H1 (cell line): ENCODE data around the gene POLA2. TPM values are rescaled to one million over a fixed set of nuclear protein-coding genes. Genes with fewer than 3 reads are reported as not detected.

ENCODE experiments used
- ASH2L ChIP-seq: fragments of 200-600, 300-600 bp; sonication (generic); IDR thresholded peaks from one replicate; pipeline ENCODE4 v1.7.1; 2017; ENCODE audit warnings: low read length
- JUN ChIP-seq: IDR thresholded peaks from 2 replicates; pipeline ENCODE4 v1.6.1; 2011; ENCODE audit warnings: low read depth, mild to moderate bottlenecking, improper control_type of control experiment, low read length
- SUZ12 ChIP-seq: fragments of 200-600 bp; sonication (generic); IDR thresholded peaks from 2 replicates; pipeline ENCODE4 v1.6.1; 2012; ENCODE audit warnings: mild to moderate bottlenecking, inconsistent platforms, low read length, moderate library complexity, mixed read lengths
- polyA plus RNA-seq, 7 experiments: library from polyadenylated mRNA; depleted of rRNA in 3 of 7; stranded (reverse) in 5 of 7; unstranded in 2 of 7; fragments of >200 nt in 5 of 7; fragments of 200-250 nt in 2 of 7; gene quantifications; 1 replicate in 5 of 7; 2 replicates in 1 of 7; 4 replicates in 1 of 7; pipeline versions ENCODE4 v1.2.1 to v1.2.3, GENCODE V29; 2011 to 2013; ENCODE audit warnings: missing spikeins in 2 of 7, mixed read lengths in 2 of 7
- total RNA-seq: library from RNA; stranded (reverse); fragmentation: NEBNext Ultra II Directional; extraction: Animal tissue kit (Norgen Biotek cat#: 25700); gene quantifications from 2 replicates; pipeline ENCODE4 v1.2.1, GENCODE V29; 2021
- TF ChIP-seq, protein P1 (sequence below), 3 experiments: IDR thresholded peaks; 1 replicate in 2 of 3; 2 replicates in 1 of 3; pipeline versions ENCODE4 v1.5.1 to v1.6.1; 2011; ENCODE audit warnings: low read length in 3 of 3, mild to moderate bottlenecking in 3 of 3, inconsistent platforms in 2 of 3, low read depth in 1 of 3, moderate library complexity in 1 of 3; ENCODE audit not compliant: insufficient read depth in 1 of 3; ENCODE audit errors: control extremely low read depth in 1 of 3

Gene POLA2
- total and polyA plus RNA-seq, 2 of the 8 experiments (the other 6 are each of a cell fraction or from before 2014, with no cell fraction given), result 31.2 to 55.9 TPM

DNA sequence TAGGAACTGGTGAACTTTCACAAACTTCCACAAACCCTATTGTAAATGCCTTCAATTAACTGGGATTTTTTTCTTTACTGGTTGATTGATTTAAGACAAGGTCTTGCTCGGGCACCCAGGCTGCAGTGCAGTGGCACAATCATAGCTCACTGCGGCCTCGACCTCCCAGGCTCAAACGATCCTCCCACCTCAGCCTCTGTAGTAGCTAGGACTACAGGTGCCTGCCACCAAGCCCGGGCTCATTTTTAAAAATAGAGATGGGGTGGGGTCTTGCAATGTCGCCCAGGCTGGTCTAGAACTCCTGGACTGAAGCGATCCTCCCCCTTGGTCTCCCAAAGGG, 35.7 kb upstream of the POLA2 start (continued):
- TF ChIP-seq SUZ12 (no peak), ASH2L (no peak), JUN (no peak)
- TF ChIP-seq, protein P1, sequence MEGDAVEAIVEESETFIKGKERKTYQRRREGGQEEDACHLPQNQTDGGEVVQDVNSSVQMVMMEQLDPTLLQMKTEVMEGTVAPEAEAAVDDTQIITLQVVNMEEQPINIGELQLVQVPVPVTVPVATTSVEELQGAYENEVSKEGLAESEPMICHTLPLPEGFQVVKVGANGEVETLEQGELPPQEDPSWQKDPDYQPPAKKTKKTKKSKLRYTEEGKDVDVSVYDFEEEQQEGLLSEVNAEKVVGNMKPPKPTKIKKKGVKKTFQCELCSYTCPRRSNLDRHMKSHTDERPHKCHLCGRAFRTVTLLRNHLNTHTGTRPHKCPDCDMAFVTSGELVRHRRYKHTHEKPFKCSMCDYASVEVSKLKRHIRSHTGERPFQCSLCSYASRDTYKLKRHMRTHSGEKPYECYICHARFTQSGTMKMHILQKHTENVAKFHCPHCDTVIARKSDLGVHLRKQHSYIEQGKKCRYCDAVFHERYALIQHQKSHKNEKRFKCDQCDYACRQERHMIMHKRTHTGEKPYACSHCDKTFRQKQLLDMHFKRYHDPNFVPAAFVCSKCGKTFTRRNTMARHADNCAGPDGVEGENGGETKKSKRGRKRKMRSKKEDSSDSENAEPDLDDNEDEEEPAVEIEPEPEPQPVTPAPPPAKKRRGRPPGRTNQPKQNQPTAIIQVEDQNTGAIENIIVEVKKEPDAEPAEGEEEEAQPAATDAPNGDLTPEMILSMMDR (IDR thresholded peaks at IDR 0.05; ENCODE audit: control extremely low read depth in 1 of 3, insufficient read depth in 1 of 3, low read depth in 1 of 3, low read length in 3 of 3), result no peak
- TF ChIP-seq, all 59 proteins: peak for 0
